ENCODE results near the gene GRIN1.

The GRIN1 gene

DNA sequence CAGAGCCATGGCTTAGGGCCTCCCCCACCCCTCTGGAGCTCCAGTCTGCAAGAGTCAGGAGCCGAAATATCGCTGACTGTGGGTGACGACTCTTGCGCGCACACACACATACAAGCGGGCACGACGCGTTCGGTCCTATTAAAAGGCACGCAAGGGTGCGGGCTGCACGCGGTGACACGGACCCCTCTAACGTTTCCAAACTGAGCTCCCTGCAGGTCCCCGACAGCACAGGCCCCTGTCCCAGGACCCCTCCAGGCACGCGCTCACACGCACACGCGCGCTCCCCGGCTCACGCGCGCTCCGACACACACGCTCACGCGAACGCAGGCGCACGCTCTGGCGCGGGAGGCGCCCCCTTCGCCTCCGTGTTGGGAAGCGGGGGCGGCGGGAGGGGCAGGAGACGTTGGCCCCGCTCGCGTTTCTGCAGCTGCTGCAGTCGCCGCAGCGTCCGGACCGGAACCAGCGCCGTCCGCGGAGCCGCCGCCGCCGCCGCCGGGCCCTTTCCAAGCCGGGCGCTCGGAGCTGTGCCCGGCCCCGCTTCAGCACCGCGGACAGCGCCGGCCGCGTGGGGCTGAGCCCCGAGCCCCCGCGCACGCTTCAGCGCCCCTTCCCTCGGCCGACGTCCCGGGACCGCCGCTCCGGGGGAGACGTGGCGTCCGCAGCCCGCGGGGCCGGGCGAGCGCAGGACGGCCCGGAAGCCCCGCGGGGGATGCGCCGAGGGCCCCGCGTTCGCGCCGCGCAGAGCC, at the start of gene GRIN1:
Gene GRIN1, plus strand, starts transcription at position 433 of the 746 bp plus-strand sequence. CDS start 333 bp downstream, outside the sequence.
- DNase-seq (ENCODE audit: low read depth in 2 of 2), result no peak

DNA sequence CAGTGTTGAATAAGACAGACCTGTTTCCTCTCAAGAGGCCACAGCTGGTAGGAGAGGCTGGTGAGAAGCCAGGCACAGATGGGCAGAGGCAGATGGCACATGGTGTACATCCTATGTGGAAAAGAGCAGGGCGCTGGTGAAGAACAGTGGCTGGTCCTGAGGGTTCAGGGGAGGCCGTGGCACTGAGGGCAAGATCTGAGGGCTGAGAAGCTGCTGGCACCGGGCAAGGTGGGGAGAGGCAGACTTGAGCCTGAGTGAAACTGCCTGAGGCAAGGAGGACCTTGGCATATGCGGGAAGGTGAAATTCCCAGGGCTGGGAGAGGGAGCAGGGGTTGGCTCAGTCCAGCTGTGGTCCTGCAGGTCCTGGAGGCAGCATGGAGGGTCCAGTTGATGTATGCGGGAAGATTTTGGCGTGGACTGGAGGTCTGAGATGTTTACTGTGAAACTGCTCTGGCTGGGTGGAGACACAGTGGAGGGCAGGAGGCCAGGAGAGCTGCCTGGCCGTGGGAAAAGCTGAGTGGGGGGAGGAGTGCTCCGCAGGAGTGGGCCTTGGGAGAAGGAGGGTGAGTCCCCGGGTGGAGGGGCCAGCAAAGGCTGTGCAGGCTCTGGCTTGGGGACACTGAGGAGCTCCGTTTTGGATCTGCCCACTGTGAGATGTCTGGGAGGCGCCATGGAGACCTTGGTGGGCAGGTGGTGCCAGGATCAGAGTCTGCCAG, 49.6 kb upstream of the GRIN1 start:
- DNase-seq (ENCODE audit: low read depth in 2 of 2), result no peak

DNA sequence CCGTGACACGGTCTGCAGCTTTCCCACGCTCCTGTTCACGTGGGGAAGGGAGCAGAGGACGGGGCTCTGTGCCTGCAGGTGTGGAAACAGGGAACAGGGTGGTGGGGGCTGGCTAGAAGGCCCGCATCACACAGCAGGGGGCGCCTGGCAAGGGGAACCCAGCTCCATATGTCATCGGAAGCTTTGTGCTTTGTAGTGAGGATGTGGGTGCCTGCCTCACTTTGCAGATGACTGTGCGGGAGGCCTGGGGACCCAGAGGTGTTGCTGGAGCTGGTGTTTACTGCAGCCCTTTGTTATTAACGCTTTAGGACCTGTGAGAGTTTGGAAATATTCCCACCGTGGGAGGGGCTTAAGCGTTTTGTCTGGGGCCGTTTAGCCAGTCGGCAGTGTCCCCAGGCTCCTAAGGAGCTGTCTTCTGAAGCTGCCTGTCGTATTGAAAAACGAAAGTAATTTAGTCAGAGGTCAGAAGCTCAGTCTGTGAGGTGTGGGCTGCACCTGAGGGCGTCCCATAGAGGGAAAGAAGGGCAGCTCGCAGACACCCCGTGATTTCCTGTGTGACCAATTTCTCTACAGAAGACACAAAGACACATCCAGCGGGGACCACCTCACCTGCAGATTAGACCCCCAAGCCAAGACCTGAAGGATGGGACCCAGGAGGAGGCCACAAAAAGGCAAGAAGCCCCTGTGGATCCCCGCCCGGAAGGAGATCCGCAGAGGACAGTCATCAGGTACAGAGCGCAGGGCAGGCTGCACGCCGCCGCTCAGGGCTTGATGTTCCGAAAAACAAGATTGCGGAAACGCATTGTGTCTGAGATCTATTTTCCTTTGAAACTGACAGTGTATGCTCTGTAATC, 43.1 kb upstream of the GRIN1 start:
- DNase-seq (ENCODE audit: low read depth in 2 of 2), result peak; percentile 74 to 83

DNA sequence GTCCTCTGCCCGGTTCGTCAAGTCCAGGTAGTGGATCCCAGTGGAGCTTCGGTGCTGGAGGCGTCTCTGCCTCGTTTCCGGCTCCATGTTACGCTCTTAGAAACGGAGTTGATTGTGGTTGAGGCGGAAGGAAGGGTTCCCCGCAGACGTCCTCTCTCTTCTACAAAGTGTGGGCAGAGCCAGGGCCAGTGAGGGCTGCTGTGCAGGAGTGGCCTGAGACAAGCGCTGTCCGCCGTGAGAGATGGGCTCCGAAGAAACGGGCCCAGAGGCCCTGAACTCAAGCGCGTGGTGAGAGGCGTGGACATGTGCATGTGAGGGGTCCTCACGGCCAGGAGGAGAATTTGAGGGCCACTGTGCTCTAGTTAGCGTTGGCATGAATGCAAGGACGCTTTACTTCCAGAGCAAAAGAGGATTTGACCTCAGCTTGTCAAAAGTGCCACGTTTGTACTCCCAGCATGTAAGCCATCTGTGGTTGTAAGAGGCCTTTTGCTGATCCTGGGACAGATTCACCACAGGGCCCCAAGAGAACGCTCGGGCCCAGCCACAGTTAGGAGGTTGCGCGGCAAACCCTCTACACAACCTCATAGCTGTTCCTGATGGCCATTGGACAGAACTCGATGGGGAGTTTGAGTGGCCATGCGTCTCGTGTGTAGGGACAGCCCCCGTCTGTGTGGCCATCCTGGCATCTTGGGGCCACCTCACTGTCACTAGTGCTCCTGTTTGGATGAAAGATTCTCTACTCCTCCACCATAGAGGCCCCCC, 42.0 kb upstream of the GRIN1 start:
- no peak for DNase-seq (ENCODE audit: low read depth in 2 of 2)

DNA sequence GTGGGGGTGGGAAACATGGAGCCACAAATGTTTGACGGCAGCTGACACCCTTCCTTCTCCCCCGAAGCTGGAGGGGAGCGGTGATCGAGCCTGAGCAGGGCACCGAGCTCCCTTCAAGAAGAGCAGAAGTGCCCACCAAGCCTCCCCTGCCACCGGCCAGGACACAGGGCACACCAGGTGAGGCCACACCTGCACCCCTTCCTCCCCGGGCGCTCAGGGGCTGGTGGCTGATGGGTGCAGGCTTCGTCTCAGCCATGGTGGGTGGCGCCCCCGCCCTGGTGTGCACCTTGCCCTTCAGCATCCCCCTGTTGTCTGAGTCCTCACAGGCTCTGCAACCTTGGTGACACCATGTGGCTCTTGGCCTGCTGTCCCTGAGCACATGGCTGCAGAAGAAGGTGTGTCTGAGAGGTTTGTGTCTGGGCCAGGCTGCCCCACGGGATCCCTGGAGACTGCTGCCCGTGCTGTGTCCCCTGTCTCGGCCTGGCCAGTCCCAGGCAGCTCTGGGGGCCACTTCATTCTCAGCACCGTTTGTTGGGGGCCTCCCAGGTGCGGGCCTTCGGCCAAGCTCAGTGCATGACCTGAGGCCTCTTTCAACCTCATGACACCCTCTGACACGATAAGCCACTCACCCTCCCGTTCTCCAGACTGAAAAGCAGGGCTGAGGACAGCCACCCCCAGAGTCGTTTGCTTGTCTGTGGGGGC, 41.0 kb upstream of the GRIN1 start:
- DNase-seq (ENCODE audit: low read depth in 2 of 2), result no peak

DNA sequence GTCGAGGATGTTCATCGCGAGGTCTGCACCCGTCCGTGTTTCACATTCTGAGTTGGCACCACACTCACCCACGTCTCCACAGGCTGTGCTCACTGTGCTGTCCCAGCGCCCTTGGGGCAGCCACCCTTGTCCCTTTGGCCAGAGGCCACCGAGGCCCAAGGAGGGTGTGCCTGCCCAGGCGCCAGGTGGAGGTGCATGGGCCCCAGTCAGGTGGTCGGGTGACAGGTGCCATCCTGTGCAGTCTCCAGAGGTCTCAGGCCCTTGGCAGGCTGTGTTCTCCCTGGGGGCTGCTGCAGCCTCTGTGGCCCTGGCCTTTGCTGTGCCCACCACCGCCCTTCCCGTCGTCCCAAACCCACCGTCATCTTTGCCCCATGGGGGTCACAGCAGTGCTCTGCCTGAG, 39.7 kb upstream of the GRIN1 start:
- DNase-seq (ENCODE audit: low read depth in 2 of 2), result no peak

DNA sequence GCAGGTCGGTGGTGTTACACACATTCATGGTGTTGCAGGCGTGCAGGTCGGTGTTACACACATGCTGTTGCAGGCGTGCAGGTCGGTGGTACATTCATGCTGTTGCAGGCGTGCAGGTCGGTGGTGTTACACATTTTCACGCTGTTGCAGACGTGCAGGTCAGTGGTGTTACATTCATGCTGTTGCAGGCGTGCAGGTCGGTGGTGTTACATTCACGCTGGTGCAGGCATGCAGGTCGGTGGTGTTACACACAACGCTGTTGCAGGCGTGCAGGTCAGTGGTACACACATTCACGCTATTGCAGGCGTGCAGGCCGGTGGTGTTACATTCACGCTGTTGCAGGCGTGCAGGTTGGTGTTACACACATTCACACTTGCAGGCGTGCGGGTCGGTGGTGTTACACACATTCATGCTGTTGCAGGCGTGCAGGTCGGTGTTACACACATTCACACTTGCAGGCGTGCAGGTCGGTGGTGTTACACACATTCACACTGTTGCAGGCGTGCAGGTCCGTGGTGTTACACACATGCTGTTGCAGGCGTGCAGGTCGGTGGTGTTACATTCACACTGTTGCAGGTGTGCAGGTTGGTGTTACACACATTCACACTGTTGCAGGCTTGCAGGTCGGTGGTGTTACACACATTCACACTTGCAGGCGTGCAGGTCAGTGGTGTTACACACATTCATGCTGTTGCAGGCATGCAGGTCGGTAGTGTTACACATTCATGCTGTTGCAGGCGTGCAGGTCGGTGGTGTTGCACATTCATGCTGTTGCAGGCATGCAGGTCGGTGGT, 35.6 kb upstream of the GRIN1 start:
- no peak for DNase-seq (ENCODE audit: low read depth in 2 of 2)

DNA sequence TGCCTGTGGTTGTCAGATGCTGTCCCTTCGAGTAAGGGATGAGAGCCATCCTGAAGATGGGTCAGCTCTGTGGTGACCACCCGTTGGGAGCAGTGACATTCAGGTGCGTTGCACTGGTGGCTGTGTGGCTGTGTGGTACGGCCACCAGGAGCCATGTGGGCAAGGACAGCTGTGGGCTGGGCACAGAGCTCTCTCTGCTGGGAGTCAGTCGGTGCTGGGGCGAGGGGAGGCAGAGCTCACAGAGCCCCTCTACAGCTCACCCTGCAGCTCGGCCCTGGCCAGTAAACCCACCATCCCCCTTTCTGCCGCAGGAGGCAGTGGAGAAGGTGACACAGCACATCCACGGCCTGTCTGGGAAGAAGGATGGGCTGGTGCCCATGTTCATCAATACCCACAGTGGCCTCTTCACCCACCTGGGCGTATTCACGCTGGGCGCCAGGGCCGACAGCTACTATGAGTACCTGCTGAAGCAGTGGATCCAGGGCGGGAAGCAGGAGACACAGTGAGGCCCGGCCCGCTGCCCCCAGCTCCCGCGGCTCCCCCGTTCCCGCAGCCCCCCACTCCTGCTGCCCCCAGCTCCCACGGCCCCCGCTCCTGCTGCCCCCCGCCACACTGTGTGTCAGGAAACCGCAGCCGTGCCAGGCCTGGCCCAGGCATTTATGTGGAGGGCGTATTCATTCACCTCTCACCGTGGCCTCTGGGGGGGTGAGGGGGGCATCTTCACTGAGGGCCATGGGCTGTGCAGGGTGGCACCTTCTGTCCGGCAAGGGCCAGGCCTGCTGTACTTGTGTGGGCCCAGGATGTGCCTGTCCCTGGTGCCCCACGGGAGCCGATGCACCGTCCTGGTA, 32.9 kb upstream of the GRIN1 start:
- DNase-seq (ENCODE audit: low read depth in 2 of 2), result no peak

DNA sequence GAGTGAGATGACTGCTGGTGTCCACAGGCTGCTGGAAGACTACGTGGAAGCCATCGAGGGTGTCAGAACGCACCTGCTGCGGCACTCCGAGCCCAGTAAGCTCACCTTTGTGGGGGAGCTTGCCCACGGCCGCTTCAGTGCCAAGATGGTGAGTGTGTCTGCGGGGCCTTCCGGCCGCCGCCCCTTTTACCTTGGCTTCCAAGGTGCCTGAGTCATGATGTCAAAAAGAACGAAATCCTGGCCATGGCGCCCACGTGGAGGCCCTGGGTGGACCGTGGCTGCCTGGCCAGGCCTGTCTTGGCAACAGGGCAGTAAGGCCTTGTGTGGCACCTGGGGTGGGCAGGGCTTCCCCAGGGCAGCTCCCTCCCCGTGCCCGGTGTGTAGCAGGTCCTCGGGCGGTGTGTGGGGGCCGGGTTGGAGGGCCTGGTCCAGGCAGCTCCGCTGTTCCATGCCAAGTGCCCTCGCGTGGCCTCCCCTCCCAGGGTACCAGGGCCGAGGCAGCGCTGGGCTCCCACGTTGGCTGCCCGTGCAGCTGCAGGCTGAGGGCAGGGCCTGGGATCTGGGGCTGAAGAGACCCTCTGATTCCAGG, 32.2 kb upstream of the GRIN1 start:
- DNase-seq (ENCODE audit: low read depth in 2 of 2), result no peak

DNA sequence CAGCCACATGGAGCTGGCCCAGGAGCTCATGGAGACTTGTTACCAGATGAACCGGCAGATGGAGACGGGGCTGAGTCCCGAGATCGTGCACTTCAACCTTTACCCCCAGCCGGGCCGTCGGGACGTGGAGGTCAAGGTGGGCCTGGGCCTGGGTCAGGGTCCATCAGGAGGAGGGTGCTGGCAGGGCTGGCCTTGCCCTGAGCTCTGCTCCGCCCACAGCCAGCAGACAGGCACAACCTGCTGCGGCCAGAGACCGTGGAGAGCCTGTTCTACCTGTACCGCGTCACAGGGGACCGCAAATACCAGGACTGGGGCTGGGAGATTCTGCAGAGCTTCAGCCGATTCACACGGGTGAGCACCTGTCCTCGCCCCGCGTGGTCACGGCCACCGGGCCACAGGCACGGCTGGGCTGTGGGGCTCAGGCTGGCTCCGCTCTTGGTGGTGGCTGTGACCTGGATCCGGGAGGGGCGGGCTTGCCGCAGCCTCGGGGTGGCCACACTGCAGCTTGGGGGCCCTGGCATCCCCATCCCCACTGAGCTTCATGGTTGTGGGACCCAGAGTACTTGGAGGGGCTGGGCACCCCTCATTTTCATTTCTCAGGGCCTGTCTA, 31.5 kb upstream of the GRIN1 start:
- DNase-seq (ENCODE audit: low read depth in 2 of 2), result no peak

DNA sequence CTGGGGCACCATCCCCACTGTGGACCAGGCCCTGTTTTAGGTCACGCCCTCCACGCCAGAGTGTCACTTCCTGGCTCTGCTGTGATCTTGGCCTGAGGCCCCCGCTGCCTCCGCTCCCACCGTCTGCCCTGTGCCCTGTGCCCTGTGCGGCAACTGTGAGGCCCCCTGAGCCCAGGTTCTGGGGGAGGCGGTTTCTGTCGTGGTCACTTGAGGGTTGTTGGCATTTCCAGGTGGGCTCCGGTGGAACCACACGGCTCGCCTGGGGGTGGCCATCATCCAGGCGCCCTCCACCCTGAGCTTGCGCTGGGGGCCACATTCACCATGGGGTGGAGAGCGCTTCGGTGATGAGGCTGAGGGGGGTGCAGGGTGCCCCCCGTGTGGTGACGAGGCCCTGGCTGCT, 31.0 kb upstream of the GRIN1 start:
- no peak for DNase-seq (ENCODE audit: low read depth in 2 of 2)

DNA sequence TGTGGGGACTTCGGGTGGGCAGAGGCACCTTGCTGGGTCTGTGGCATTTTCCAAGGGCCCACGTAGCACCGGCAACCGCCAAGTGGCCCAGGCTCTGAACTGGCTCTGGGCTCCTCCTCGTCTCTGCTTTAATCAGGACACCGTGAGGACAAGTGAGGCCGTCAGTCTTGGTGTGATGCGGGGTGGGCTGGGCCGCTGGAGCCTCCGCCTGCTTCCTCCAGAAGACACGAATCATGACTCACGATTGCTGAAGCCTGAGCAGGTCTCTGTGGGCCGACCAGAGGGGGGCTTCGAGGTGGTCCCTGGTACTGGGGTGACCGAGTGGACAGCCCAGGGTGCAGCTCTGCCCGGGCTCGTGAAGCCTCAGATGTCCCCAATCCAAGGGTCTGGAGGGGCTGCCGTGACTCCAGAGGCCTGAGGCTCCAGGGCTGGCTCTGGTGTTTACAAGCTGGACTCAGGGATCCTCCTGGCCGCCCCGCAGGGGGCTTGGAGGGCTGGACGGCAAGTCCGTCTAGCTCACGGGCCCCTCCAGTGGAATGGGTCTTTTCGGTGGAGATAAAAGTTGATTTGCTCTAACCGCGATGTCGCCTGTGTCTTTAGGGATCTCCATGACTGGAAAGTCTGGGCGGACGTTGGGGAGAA, 30.2 kb upstream of the GRIN1 start:
- DNase-seq (ENCODE audit: low read depth in 2 of 2), result no peak

DNA sequence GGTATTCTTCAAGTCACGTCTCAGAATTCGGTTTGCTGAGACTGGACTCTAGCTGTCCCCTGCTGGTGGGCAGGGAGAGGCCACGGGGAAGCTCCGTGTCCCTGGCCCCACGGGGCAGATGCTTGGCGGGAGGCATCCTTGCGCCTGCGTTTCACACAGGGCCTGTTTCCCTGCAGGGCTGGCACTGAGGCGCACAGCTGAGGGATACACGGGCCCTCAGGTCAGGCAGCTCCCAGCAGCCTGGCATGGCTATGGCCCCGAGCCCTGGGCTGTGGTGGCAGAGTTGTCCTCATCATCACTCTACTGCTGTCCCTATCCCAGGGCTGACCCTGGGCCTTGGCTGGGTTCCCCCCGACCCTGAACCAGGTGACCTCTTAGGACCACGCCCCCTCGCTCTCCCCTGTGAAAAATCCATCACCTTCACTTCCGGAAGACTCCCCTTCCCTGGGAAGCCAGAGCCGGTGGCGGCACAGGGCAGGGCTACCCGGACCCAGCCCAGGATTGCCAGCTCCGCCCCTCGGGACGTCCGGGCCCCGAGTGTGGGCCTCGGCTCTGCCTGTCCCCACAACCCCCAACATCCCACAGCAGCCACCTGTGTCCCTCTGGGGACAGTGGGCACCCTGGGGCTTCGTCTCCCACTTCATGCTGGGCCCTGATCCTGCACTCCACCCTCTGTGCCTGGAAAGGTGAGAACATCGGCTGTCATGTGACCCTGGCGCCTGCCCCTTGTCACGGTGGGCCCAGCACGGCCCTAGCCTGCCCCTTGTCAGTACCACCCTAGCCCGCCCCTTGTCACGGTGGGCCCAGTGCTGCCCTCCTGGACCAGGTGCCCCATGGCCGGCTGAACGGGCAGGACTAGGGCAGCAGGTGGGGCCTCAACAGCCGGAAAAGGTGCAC, 29.5 kb upstream of the GRIN1 start:
- no peak for DNase-seq (ENCODE audit: low read depth in 2 of 2)

DNA sequence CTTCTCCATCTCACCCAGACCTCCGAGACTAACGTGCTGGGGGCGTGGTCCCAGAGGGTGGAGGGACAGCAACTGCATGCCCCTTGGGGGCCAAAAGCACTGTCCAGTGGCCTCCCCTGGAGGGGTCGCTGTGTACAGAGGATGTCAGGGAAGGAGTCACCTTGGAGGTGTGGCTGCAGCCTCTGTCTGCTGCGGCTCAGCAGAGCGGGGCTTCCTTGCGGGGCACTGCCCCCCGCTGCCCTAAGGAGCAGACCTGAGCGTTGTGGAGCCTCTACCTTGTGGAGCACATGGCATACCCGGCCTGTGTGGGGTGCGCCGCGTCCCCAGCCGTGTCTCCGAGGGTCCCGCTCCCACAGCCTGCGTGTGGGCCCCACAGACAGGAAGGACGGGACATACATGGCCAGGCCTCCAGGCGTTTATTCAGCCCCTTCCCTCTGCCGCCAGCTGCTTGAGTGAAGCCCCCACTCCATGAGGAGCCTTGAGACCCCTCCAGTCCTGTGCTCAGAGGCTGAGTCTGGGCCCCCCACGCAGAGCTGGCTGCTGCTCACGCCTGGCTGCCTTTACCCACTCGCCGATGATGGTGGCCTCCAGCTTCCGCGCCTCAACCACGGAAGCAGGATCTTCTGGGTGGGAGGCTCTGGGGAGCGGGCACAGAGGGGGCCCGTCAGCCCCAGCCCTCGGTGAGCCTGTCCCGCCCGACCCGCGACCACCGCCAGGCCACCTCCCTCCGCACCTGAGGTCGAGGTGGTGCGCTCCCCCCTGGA, 28.6 kb upstream of the GRIN1 start:
- DNase-seq (ENCODE audit: low read depth in 2 of 2), result no peak

DNA sequence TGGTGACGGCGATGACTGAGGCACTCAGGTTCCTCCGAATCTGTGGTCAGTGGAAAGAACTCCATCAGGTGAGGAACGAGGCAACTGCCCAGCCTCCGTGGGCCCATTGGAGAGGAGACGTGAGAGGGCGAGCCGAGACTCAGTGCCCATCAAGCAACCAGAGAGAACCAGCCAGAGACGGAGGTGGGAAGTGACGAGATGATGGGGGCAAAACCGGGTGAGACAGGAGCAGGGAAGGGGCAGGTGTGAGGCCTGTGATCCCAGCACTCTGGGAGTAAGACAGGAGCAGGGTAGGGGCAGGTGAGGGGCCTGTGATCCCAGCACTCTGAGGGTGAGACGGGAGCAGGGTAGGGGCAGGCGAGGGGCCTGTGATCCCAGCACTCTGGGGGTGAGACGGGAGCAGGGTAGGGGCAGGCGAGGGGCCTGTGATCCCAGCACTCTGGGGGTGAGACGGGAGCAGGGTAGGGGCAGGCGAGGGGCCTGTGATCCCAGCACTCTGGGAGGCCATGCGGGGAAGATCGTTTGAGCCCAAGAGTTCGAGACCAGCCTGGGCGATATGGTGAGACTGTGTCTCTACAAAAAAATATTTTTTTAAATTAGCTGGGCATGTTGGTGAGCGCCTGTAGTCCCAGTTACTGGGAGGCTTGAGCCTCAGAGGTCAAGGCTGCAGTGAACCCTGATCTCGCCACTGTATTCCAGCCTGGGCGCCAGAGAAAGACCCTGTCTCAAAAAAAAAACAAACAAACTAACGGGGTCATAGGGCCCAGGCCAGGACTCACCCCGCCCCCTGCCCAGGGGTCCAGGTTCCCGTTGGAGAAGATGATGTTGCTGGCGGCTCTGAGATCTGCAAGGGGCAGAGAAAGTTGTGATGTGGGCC, 27.8 kb upstream of the GRIN1 start:
- DNase-seq (ENCODE audit: low read depth in 2 of 2), result no peak
